OCI-LY7 (cell line): ENCODE data around the gene CSTPP1. TPM values are rescaled to one million over a fixed set of nuclear protein-coding genes. Genes with fewer than 3 reads are reported as not detected.
A peak's percentile ranks its signal among the peaks of the same experiment; 100 is the strongest.

Source experiments
- BruUV-seq: library from RNA; stranded (reverse); fragments of 400-500 nt; replicated peaks from 2 replicates; lab custom pipeline; 2021; lab: Mats Ljungman, UMichigan
- CTCF ChIA-PET: fragments of 300-600 bp; sonication (Branson Sonifier 250); formaldehyde crosslinking; loops from one replicate; lab custom pipeline; 2022; ENCODE audit warnings: antibody characterized with exemption; ENCODE audit not compliant: unreplicated experiment; lab: Charles Lee
- POLR2A ChIA-PET: fragments of 300-600 bp; sonication (Branson Sonifier 250); formaldehyde crosslinking; loops from one replicate; lab custom pipeline; 2022; ENCODE audit warnings: antibody characterized with exemption; lab: Charles Lee
- DNase-seq: peaks from one replicate; pipeline ENCODE4 v3.0.0-alpha.2; 2015; ENCODE audit warnings: low spot score
- H2AFZ ChIP-seq: fragments of 200-600 bp; sonication (generic), shearing (Covaris generic); 2 replicates; pipeline ENCODE4 v1.6.1; 2014; ENCODE audit warnings: mild to moderate bottlenecking, antibody characterized with exemption, low read length, moderate library complexity
- H3K27ac ChIP-seq: fragments of 200-600 bp; sonication (generic); 2 replicates; pipeline ENCODE4 v1.5.1; 2014; ENCODE audit warnings: mixed run types, low read depth, mild to moderate bottlenecking, moderate library complexity, low read length, inconsistent platforms; ENCODE audit not compliant: poor library complexity, severe bottlenecking
- H3K36me3 ChIP-seq: fragments of 200-600 bp; sonication (generic); 2 replicates; pipeline ENCODE4 v1.6.1; 2014; ENCODE audit warnings: mild to moderate bottlenecking, antibody characterized with exemption, low read length, moderate library complexity, mixed read lengths; ENCODE audit not compliant: insufficient read depth
- H3K4me1 ChIP-seq: fragments of 200-600 bp; sonication (generic); 2 replicates; pipeline ENCODE4 v1.5.1; 2014; ENCODE audit warnings: mild to moderate bottlenecking, low read length; ENCODE audit not compliant: insufficient read depth, poor library complexity, severe bottlenecking
- H3K4me2 ChIP-seq: fragments of 200-600 bp; sonication (generic); 2 replicates; pipeline ENCODE4 v1.6.1; 2014; ENCODE audit warnings: mild to moderate bottlenecking, low read length
- H3K4me3 ChIP-seq: fragments of 200-600 bp; sonication (generic); 2 replicates; pipeline ENCODE4 v1.5.1; 2014; ENCODE audit warnings: mild to moderate bottlenecking, low read depth, low read length; ENCODE audit not compliant: poor library complexity, severe bottlenecking
- H3K79me2 ChIP-seq: fragments of 200-600 bp; sonication (generic); 2 replicates; pipeline ENCODE4 v1.6.1; 2016; ENCODE audit warnings: low read depth, mild to moderate bottlenecking, low read length, moderate library complexity, mixed read lengths; ENCODE audit not compliant: insufficient read depth
- H3K9me2 ChIP-seq: fragments of 200-600 bp; sonication (generic); 2 replicates; pipeline ENCODE4 v1.6.1; 2016; ENCODE audit warnings: mild to moderate bottlenecking, low read length, mixed read lengths; ENCODE audit not compliant: insufficient read depth
- H3K9me3 ChIP-seq: fragments of 200-600 bp; sonication (generic); 2 replicates; pipeline ENCODE4 v1.6.1; 2014; ENCODE audit warnings: mild to moderate bottlenecking, mixed run types, low read length, mixed read lengths
- H4K20me1 ChIP-seq: fragments of 200-600 bp; sonication (generic); 2 replicates; pipeline ENCODE4 v1.6.1; 2014; ENCODE audit warnings: mild to moderate bottlenecking, antibody characterized with exemption, low read length, moderate library complexity, mixed read lengths; ENCODE audit not compliant: insufficient read depth
- EZH2phosphoT487 ChIP-seq: fragments of 200-600 bp; sonication (generic); IDR thresholded peaks from 2 replicates; pipeline ENCODE4 v1.6.1; 2018; ENCODE audit warnings: low read depth, borderline replicate concordance, mild to moderate bottlenecking, mixed run types, antibody characterized with exemption, low read length, moderate library complexity, mixed read lengths
- intact Hi-C: fragments of 100-400 bp; cut with micrococcal nuclease; formaldehyde crosslinking; loops from one replicate; pipeline ENCODE4 v1.10.0; 2022; ENCODE audit not compliant: unreplicated experiment
- total RNA-seq, 2 experiments: library from RNA; depleted of rRNA in 1 of 2; stranded (reverse); fragments of >200 nt in 1 of 2; shearing (Covaris generic) in 1 of 2; gene quantifications; 2 replicates each; pipeline ENCODE4 v1.2.3, GENCODE V29; 2014 to 2022
- TF ChIP-seq, protein P1 (sequence below): fragments of 200-600 bp; sonication (generic); conservative IDR thresholded peaks from 2 replicates; pipeline ENCODE4 v1.5.1; 2014; ENCODE audit warnings: mild to moderate bottlenecking, antibody characterized with exemption, low read length, moderate library complexity, mixed read lengths

The CSTPP1 gene
- total RNA-seq, 2 experiments from 2014 or later, result 39.6 to 43.1 TPM

DNA sequence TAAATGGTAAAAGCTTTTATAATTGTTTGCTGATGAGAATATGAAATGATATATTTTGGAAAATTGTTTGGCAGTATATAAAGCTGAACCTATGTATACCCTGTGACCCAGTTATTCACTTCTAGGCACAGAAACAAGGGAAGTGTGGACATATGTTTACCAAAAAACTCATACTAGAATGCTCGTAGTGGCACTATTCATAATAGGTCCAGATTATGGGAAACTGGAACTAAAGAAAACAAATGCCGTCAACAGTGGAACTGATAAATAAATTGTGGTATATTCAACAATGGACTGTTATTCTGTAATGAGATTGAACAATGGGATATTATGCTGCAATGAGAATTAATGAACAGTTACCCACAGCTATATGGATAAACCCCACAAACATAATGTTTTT is 32.8 kb downstream of the CSTPP1 start:
- POLR2A ChIA-PET, result no interaction called here
- TF ChIP-seq, protein P1, sequence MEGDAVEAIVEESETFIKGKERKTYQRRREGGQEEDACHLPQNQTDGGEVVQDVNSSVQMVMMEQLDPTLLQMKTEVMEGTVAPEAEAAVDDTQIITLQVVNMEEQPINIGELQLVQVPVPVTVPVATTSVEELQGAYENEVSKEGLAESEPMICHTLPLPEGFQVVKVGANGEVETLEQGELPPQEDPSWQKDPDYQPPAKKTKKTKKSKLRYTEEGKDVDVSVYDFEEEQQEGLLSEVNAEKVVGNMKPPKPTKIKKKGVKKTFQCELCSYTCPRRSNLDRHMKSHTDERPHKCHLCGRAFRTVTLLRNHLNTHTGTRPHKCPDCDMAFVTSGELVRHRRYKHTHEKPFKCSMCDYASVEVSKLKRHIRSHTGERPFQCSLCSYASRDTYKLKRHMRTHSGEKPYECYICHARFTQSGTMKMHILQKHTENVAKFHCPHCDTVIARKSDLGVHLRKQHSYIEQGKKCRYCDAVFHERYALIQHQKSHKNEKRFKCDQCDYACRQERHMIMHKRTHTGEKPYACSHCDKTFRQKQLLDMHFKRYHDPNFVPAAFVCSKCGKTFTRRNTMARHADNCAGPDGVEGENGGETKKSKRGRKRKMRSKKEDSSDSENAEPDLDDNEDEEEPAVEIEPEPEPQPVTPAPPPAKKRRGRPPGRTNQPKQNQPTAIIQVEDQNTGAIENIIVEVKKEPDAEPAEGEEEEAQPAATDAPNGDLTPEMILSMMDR, result no peak
- no peak for TF ChIP-seq EZH2phosphoT487

DNA sequence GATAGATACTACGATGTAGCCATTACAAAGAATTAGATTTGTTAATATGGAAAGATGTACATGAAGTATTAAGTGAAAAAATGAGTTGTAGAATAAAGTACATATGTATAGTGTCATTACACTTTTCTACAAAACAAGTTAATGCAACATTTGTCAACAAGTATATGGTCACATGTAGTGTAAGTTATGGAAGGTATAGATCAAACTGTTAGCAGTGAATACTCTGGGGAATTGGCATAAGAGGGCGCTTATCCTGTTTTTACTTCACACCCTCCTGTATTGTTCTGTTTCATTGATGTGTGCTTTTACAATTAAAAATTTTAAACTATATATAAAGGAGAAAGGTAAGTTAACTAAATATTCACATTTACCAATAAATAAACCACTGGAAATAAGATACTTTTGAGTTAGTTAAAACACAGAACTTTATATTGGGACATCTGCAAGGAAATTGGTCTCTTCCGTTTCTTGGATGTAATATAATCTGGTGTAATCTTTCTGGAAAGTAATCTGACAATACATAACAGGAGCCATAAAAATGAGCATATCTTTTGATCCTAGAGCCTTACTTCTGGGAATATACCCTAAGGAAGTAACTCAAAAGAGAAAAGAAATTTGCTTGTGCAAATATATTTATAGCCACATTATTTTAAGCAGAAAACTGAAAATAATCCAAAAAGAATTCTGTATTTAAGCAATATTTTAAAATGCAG is 34.5 kb downstream of the CSTPP1 start:
- Histone ChIP-seq H2AFZ (no peak overlapping the region), H3K4me3 (no peak overlapping the region), H3K27ac (no peak overlapping the region), H3K79me2 (peaks cover 6% of the 10 kb centered on the region; the same call in 1 of the 2 replicates), H3K4me2 (no peak overlapping the region), H4K20me1 (no peaks in the 10 kb centered on the region), H3K36me3 (peaks cover 13% of the 10 kb centered on the region; the same call in 1 of the 2 replicates), H3K9me2 (no peaks in the 10 kb centered on the region), H3K4me1 (peaks cover 5% of the 10 kb centered on the region), H3K9me3 (no peaks in the 10 kb centered on the region)
- no TSS peak for BruUV-seq
- TF ChIP-seq, protein P1, result peak; percentile 33; the same call in 1 of the 2 replicates
- no peak for TF ChIP-seq EZH2phosphoT487
- intact Hi-C loops, result no loop called here
- no peak for DNase-seq
- CTCF ChIA-PET, result no interaction called here
- POLR2A ChIA-PET, result interaction anchor here (0.6 to 0.9 kb wide), 2 partner anchors 8 to 112 kb away, joined by 4 to 7 read pairs; no protein-coding TSS in a partner anchor

More for the DNA sequence above, 32.8 kb downstream of the CSTPP1 start:
- Histone ChIP-seq H3K36me3 (peaks cover 19% of the 10 kb centered on the region), H4K20me1 (no peaks in the 10 kb centered on the region), H3K4me1 (no peaks in the 10 kb centered on the region), H3K9me3 (no peaks in the 10 kb centered on the region), H3K79me2 (peaks cover 6% of the 10 kb centered on the region; the same call in 1 of the 2 replicates), H2AFZ (no peak overlapping the region), H3K4me2 (no peak overlapping the region), H3K27ac (no peak overlapping the region), H3K4me3 (no peak overlapping the region), H3K9me2 (no peaks in the 10 kb centered on the region)
- BruUV-seq, result no TSS peak
- CTCF ChIA-PET, result no interaction called here
- no peak for DNase-seq
- intact Hi-C loops, result no loop called here

DNA sequence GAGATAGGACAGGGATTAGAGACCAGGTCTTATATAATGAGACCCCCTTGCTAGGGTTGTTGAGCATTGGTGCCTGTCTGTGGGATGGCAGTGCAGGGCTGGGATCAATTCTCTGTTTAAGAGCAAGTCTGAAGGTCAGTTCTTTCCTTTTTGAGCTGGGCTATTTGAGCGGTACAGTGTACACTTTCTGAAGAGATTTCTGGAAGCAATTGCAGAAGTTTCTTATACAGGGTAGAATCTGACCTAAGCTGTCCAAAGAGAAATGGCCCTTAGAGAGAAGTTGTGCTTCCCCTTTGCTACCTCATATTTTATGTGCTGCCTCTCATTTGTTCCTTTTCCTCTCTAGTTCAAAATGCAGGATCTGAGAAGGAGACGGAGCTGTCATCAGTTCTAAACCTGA is 35.8 kb downstream of the CSTPP1 start:
- TF ChIP-seq, protein P1, result no peak
- no peak for TF ChIP-seq EZH2phosphoT487
- no peaks in the 10 kb centered on the region for H3K9me2 ChIP-seq
- ChIA-PET CTCF (no interaction called here), POLR2A (interaction anchor here (0.9 kb wide), 1 partner anchor 9 kb away, joined by 4 read pairs; no protein-coding TSS in a partner anchor)
- DNase-seq, result no peak
- H3K4me3 ChIP-seq, result no peak overlapping the region
- intact Hi-C loops, result no loop called here
- no peak overlapping the region for H2AFZ ChIP-seq
- no TSS peak for BruUV-seq
- no peaks in the 10 kb centered on the region for H4K20me1 ChIP-seq
- no peak overlapping the region for H3K27ac ChIP-seq
- peaks cover 13% of the 10 kb centered on the region; the same call in 1 of the 2 replicates for H3K36me3 ChIP-seq
- peaks cover 2% of the 10 kb centered on the region; the same call in 1 of the 2 replicates for H3K79me2 ChIP-seq
- H3K9me3 ChIP-seq, result no peaks in the 10 kb centered on the region
- H3K4me1 ChIP-seq, result peaks cover 13% of the 10 kb centered on the region
- H3K4me2 ChIP-seq, result no peak overlapping the region
